ENCODE data around the gene TENM4. TPM values are rescaled to one million over a fixed set of nuclear protein-coding genes. Genes with fewer than 3 reads are reported as not detected.

Gene TENM4
- total RNA-seq, 2 experiments from 2014 or later, result not detected

- no peaks in the 10 kb centered on the region for H4K20me1 ChIP-seq (ENCODE audit: insufficient read depth, low read length)
- TF ChIP-seq CTCF (conservative IDR thresholded peaks at IDR 0.05; ENCODE audit: low read length) (no peak), EZH2phosphoT487 (IDR thresholded peaks at IDR 0.05; ENCODE audit: borderline replicate concordance, low read depth, low read length) (no peak)
- BruUV-seq (replicated peaks), result no TSS peak
- H3K4me3 ChIP-seq (ENCODE audit: low read depth, low read length, poor library complexity, severe bottlenecking), result no peak overlapping the region
- H3K9me3 ChIP-seq (ENCODE audit: low read length), result no peaks in the 10 kb centered on the region
- H2AFZ ChIP-seq (ENCODE audit: low read length), result no peak overlapping the region
- ChIA-PET CTCF (ENCODE audit: unreplicated experiment) (no interaction called here), POLR2A (no interaction called here)
- intact Hi-C loops (cut with micrococcal nuclease; ENCODE audit: unreplicated experiment), result loop anchor here (2.0 to 10.0 kb wide), 3 partner anchors 151 to 849 kb away; no protein-coding TSS in a partner anchor
- no peak for DNase-seq (ENCODE audit: low spot score)
- no peak overlapping the region for H3K4me2 ChIP-seq (ENCODE audit: low read length)
- H3K36me3 ChIP-seq (ENCODE audit: insufficient read depth, low read length), result no peaks in the 10 kb centered on the region
- no peak overlapping the region for H3K27ac ChIP-seq (ENCODE audit: low read depth, low read length, poor library complexity, severe bottlenecking)
- no peaks in the 10 kb centered on the region for H3K79me2 ChIP-seq (ENCODE audit: insufficient read depth, low read depth, low read length)
- no peaks in the 10 kb centered on the region for H3K4me1 ChIP-seq (ENCODE audit: insufficient read depth, low read length, poor library complexity, severe bottlenecking)
- no peaks in the 10 kb centered on the region for H3K9me2 ChIP-seq (ENCODE audit: insufficient read depth, low read length)
These were observed 797.2 kb downstream of the TENM4 start for GRCh38 chr11:78643676-78644056.

DNA sequence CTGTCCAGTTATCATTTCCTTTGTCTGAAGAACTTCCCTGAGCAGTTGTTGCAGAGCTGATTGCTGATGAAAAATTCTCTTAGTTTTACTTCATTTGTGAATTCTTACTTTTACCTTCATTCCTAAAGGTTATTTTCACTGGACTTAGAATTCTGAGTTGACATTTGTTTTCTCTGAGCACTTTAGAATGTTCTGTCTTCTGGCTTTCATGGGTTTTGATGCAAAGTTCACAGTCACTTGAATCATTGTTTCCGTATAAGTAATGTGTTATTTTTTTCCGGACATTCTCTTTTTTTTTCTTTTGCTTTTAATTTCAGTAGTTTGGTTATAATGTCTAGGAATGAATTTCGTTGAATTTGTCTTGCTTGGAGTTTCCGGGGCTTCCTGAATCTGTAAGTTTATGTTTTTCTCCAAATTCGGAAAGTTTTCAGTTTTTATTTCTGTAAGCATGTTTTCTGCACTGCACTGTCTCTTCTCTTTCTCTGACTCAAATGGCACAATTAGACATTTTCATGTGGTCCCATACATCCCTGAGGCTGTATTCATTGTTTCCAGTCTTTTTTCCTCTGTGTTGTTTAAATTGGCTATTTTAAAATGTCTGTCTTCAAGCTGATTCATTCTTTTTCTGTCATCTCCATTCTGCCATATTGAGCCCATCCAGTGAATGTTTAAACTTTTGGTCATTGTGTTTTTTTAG, 797.7 kb downstream of the TENM4 start:
- no peaks in the 10 kb centered on the region for H3K79me2 ChIP-seq (ENCODE audit: insufficient read depth, low read depth, low read length)
- BruUV-seq (replicated peaks), result no TSS peak
- CTCF ChIA-PET (ENCODE audit: unreplicated experiment), result no interaction called here

More for the DNA sequence above, 797.7 kb downstream of the TENM4 start:
- Histone ChIP-seq H3K4me1 (ENCODE audit: insufficient read depth, low read length, poor library complexity, severe bottlenecking) (no peaks in the 10 kb centered on the region), H2AFZ (ENCODE audit: low read length) (no peak overlapping the region), H3K4me3 (ENCODE audit: low read depth, low read length, poor library complexity, severe bottlenecking) (no peak overlapping the region), H4K20me1 (ENCODE audit: insufficient read depth, low read length) (no peaks in the 10 kb centered on the region), H3K4me2 (ENCODE audit: low read length) (no peak overlapping the region), H3K9me2 (ENCODE audit: insufficient read depth, low read length) (no peaks in the 10 kb centered on the region), H3K9me3 (ENCODE audit: low read length) (no peaks in the 10 kb centered on the region), H3K36me3 (ENCODE audit: insufficient read depth, low read length) (no peaks in the 10 kb centered on the region), H3K27ac (ENCODE audit: low read depth, low read length, poor library complexity, severe bottlenecking) (no peak overlapping the region)
- TF ChIP-seq CTCF (conservative IDR thresholded peaks at IDR 0.05; ENCODE audit: low read length), result no peak
- TF ChIP-seq EZH2phosphoT487 (IDR thresholded peaks at IDR 0.05; ENCODE audit: borderline replicate concordance, low read depth, low read length), result no peak
- intact Hi-C loops (cut with micrococcal nuclease; ENCODE audit: unreplicated experiment), result loop anchor here (10.0 kb wide), 2 partner anchors 152 to 432 kb away; no protein-coding TSS in a partner anchor
- no peak for DNase-seq (ENCODE audit: low spot score)
- POLR2A ChIA-PET, result no interaction called here
